Thyroid gland (tissue), 4 donors: Measurements from ENCODE around the gene ENSA. TPM values are rescaled to one million over a fixed set of nuclear protein-coding genes. Genes with fewer than 3 reads are reported as not detected.

Experiments
- DNase-seq, 2 donors: peaks; one replicate each; pipeline ENCODE4 v3.0.0-alpha.2; 2019
- H3K27ac ChIP-seq, 3 donors: fragments of 200-600 bp; sonication (generic); 1 replicate in 2 of 3; 2 replicates in 1 of 3; pipeline ENCODE4 v1.5.1; 2016 to 2019; ENCODE audit warnings: mild to moderate bottlenecking in 1 of 3, moderate library complexity in 1 of 3
- H3K27me3 ChIP-seq: fragments of 200-600 bp; sonication (generic); one replicate; pipeline ENCODE4 v1.5.1; 2019
- H3K36me3 ChIP-seq, 2 donors: fragments of 200-600 bp; sonication (generic); one replicate each; pipeline ENCODE4 v1.5.1; 2016 to 2019
- H3K4me1 ChIP-seq, 2 donors: fragments of 200-600 bp; sonication (generic); one replicate each; pipeline ENCODE4 v1.5.1; 2017 to 2019
- H3K4me3 ChIP-seq, 3 donors: fragments of 200-600 bp; sonication (generic); replicated peaks in 1 of 3; 1 replicate in 2 of 3; 2 replicates in 1 of 3; pipeline ENCODE4 v1.5.1; 2016; ENCODE audit warnings: mild to moderate bottlenecking in 1 of 3
- H3K9me3 ChIP-seq: fragments of 200-600 bp; sonication (generic); one replicate; pipeline ENCODE4 v1.5.1; 2017
- CTCF ChIP-seq, 6 experiments: fragments of 200-600 bp in 3 of 6; fragments of 450-650 bp in 3 of 6; sonication (generic) in 3 of 6; IDR thresholded peaks; one replicate each; pipeline ENCODE4 v1.5.1; 2016 to 2019; ENCODE audit warnings: antibody characterized with exemption in 6 of 6, mild to moderate bottlenecking in 2 of 6, inconsistent platforms in 1 of 6, moderate library complexity in 1 of 6
- POLR2A ChIP-seq, 2 donors: fragments of 450-650 bp; IDR thresholded peaks; one replicate each; pipeline ENCODE4 v1.6.1; 2017; ENCODE audit warnings: antibody characterized with exemption in 2 of 2, mild to moderate bottlenecking in 2 of 2, moderate library complexity in 1 of 2
- WGBS, 2 donors: methylation state at CpG; one replicate each; pipeline ENCODE4 v1.1.5; 2017; 5-methylcytosine and 5-hydroxymethylcytosine counted together
- intact Hi-C: fragments of 100-400 bp; cut with DNase I; formaldehyde crosslinking; loops from one replicate; pipeline ENCODE4 v1.15.1; 2023
- total RNA-seq, 4 donors: library from RNA; depleted of rRNA; stranded (reverse); fragments of >200 nt; gene quantifications; one replicate each; pipeline ENCODE4 v1.2.3, GENCODE V29; 2016

ENSA gene
- 100 to 1,000 TPM; 183 to 292 (median 218) TPM for total RNA-seq

GRCh38 chr1:150629115-150629928, at the start of gene ENSA:
Gene ENSA, minus strand, starts transcription at chr1:150629612. Its CDS starts 142 bp downstream, at chr1:150629470.
- peaks cover 9 to 16% of the 10 kb centered on the region in 2 donors for H3K4me1 ChIP-seq
- H3K36me3 ChIP-seq: peaks cover 26 to 31% of the 10 kb centered on the region in 2 donors
- TF ChIP-seq CTCF (IDR thresholded peaks at IDR 0.05): no peak
- peak; percentile 74 to 97 for TF ChIP-seq POLR2A (IDR thresholded peaks at IDR 0.05)
- WGBS, 2 donors: 0 to 3% methylated on average over 31 to 47 of the region's 49 CpGs
- intact Hi-C loops: no loop called here
- peak; percentile 99 for DNase-seq
- H3K9me3 ChIP-seq: no peaks in the 10 kb centered on the region
- H3K27ac ChIP-seq: peak within 1 kb of the TSS; percentile 93 to 99 (median 95)
- H3K27me3 ChIP-seq: no peaks in the 10 kb centered on the region
- peak within 1 kb of the TSS; percentile 22 to 56 (median 44) for H3K4me3 ChIP-seq

GRCh38 chr1:150678988-150679387, 49.6 kb upstream of the ENSA start:
- no peaks in the 10 kb centered on the region for H3K9me3 ChIP-seq
- WGBS, 2 donors: 97 to 98% methylated on average over 1 of the region's 1 CpG

GRCh38 chr1:150674881-150675280, 45.5 kb upstream of the ENSA start:
- no peaks in the 10 kb centered on the region for H3K4me1 ChIP-seq
- H3K27ac ChIP-seq: no peak overlapping the region
- intact Hi-C loops: no loop called here
- no peak for DNase-seq
- H3K4me3 ChIP-seq: no peak overlapping the region
- H3K27me3 ChIP-seq: no peaks in the 10 kb centered on the region
- peaks cover 0 to 3% of the 10 kb centered on the region in 2 donors for H3K36me3 ChIP-seq
- WGBS, 2 donors: 94 to 97% methylated on average over 4 of the region's 4 CpGs
- TF ChIP-seq POLR2A (IDR thresholded peaks at IDR 0.05): no peak
- TF ChIP-seq CTCF (IDR thresholded peaks at IDR 0.05): no peak
- H3K9me3 ChIP-seq: no peaks in the 10 kb centered on the region

More at GRCh38 chr1:150678988-150679387, 49.6 kb upstream of the ENSA start:
- H3K36me3 ChIP-seq: peaks cover 0 to 10% of the 10 kb centered on the region in 2 donors
- intact Hi-C loops: no loop called here
- H3K27me3 ChIP-seq: no peaks in the 10 kb centered on the region
- H3K27ac ChIP-seq: no peak overlapping the region
- DNase-seq: no peak
- H3K4me1 ChIP-seq: no peaks in the 10 kb centered on the region
- TF ChIP-seq CTCF (IDR thresholded peaks at IDR 0.05) (no peak), POLR2A (IDR thresholded peaks at IDR 0.05) (no peak)
- no peak overlapping the region for H3K4me3 ChIP-seq

GRCh38 chr1:150663321-150663720, 33.9 kb upstream of the ENSA start:
- DNase-seq: no peak
- Histone ChIP-seq H3K36me3 (peaks cover 10 to 19% of the 10 kb centered on the region in 2 donors), H3K9me3 (no peaks in the 10 kb centered on the region), H3K27ac (no peak overlapping the region), H3K4me1 (no peaks in the 10 kb centered on the region), H3K4me3 (no peak overlapping the region), H3K27me3 (no peaks in the 10 kb centered on the region)
- TF ChIP-seq CTCF (IDR thresholded peaks at IDR 0.05): no peak
- no peak for TF ChIP-seq POLR2A (IDR thresholded peaks at IDR 0.05)
- intact Hi-C loops: no loop called here
- WGBS, 2 donors: 86 to 89% methylated on average over 7 of the region's 7 CpGs

GRCh38 chr1:150662811-150663210, 33.4 kb upstream of the ENSA start:
- H3K27ac ChIP-seq: no peak overlapping the region
- no peaks in the 10 kb centered on the region for H3K4me1 ChIP-seq
- intact Hi-C loops: no loop called here
- H3K9me3 ChIP-seq: no peaks in the 10 kb centered on the region
- peaks cover 10 to 19% of the 10 kb centered on the region in 2 donors for H3K36me3 ChIP-seq
- DNase-seq: no peak
- H3K4me3 ChIP-seq: no peak overlapping the region
- 94 to 97% methylated on average over 9 of the region's 9 CpGs for WGBS, 2 donors
- TF ChIP-seq CTCF (IDR thresholded peaks at IDR 0.05) (no peak), POLR2A (IDR thresholded peaks at IDR 0.05) (no peak)
- H3K27me3 ChIP-seq: no peaks in the 10 kb centered on the region
